ENCODE results near the gene CDH26.
"Not testable (repeated sequence)": the region's sequence is repeated elsewhere in the genome, so short reads cannot be mapped to it uniquely, and the experiment has no call there.

Gene CDH26

GRCh38 chr20:60036346-60036745 lies 78.1 kb downstream of the CDH26 start:
- no peak for TF ChIP-seq CTCF (IDR thresholded peaks at IDR 0.05; ENCODE audit: low read depth, low read length)
- H3K4me3 ChIP-seq (ENCODE audit: low read depth, low read length): no peak overlapping the region

- peak; percentile 37 for TF ChIP-seq CTCF (IDR thresholded peaks at IDR 0.05; ENCODE audit: low read depth, low read length)
- H3K4me3 ChIP-seq (ENCODE audit: low read depth, low read length): no peak overlapping the region
Observed at GRCh38 chr20:60036746-60037499, 78.7 kb downstream of the CDH26 start.

GRCh38 chr20:60038400-60039008 lies 80.3 kb downstream of the CDH26 start:
- no peak overlapping the region for H3K4me3 ChIP-seq (ENCODE audit: low read depth, low read length)
- TF ChIP-seq CTCF (IDR thresholded peaks at IDR 0.05; ENCODE audit: low read depth, low read length): no peak

GRCh38 chr20:60039526-60039925 lies 81.3 kb downstream of the CDH26 start:
- no peak for TF ChIP-seq CTCF (IDR thresholded peaks at IDR 0.05; ENCODE audit: low read depth, low read length)
- H3K4me3 ChIP-seq (ENCODE audit: low read depth, low read length): no peak overlapping the region

GRCh38 chr20:60040471-60041162 lies 82.4 kb downstream of the CDH26 start:
- H3K4me3 ChIP-seq (ENCODE audit: low read depth, low read length): no peak overlapping the region
- no peak for TF ChIP-seq CTCF (IDR thresholded peaks at IDR 0.05; ENCODE audit: low read depth, low read length)

- not testable (repeated sequence) for H3K4me3 ChIP-seq (ENCODE audit: low read depth, low read length)
Observed at GRCh38 chr20:60041436-60042165, 83.4 kb downstream of the CDH26 start.

- TF ChIP-seq CTCF (IDR thresholded peaks at IDR 0.05; ENCODE audit: low read depth, low read length): no peak
Observed at GRCh38 chr20:60043435-60043834, 85.2 kb downstream of the CDH26 start.

More at GRCh38 chr20:60043435-60043834, 85.2 kb downstream of the CDH26 start:
- H3K4me3 ChIP-seq (ENCODE audit: low read depth, low read length): no peak overlapping the region

Measured in WI38 (cell line).